ENCODE data around the gene LSS. TPM values are rescaled to one million over a fixed set of nuclear protein-coding genes. Genes with fewer than 3 reads are reported as not detected.
"Not testable (repeated sequence)": the region's sequence is repeated elsewhere in the genome, so short reads cannot be mapped to it uniquely, and the experiment has no call there.

The LSS gene
- total RNA-seq, 1 donor from 2014 or later, result 26.7 TPM

- peaks cover 9% of the 10 kb centered on the region for H3K36me3 Mint-ChIP-seq
- no peaks in the 10 kb centered on the region for H4K20me1 ChIP-seq (ENCODE audit: low read depth)
- H3K27ac Mint-ChIP-seq, result no peak overlapping the region
- no peaks in the 10 kb centered on the region for H3K27me3 ChIP-seq
- DNase-seq (ENCODE audit: low spot score), result no peak
- H3K4me1 Mint-ChIP-seq, result peaks cover 13% of the 10 kb centered on the region
- no peak for TF ChIP-seq CTCF (IDR thresholded peaks at IDR 0.05)
- TF ChIP-seq EZH2 (IDR thresholded peaks at IDR 0.05), result no peak
- TF ChIP-seq EZH2phosphoT487 (IDR thresholded peaks at IDR 0.05), result no peak
- no peak overlapping the region for H3K4me2 ChIP-seq
- H3K27ac ChIP-seq, result no peak overlapping the region
- H3F3A ChIP-seq (ENCODE audit: low read depth), result no peaks in the 10 kb centered on the region
- peaks cover 3% of the 10 kb centered on the region for H3K27me3 Mint-ChIP-seq (ENCODE audit: insufficient read depth, low read depth)
- no peak overlapping the region for H3K4me3 Mint-ChIP-seq
- H3K9ac ChIP-seq, result no peak overlapping the region
- peaks cover 39% of the 10 kb centered on the region for H3K9me3 Mint-ChIP-seq
- H3K4me1 ChIP-seq, result no peaks in the 10 kb centered on the region
- H3K9me3 ChIP-seq (ENCODE audit: low read depth), result no peaks in the 10 kb centered on the region
- no peaks in the 10 kb centered on the region for H3K36me3 ChIP-seq
- H2AFZ ChIP-seq (replicated peaks), result no peak overlapping the region
- H3K4me3 ChIP-seq, result no peak overlapping the region
- H3K79me2 ChIP-seq (ENCODE audit: low read depth), result peaks cover 33% of the 10 kb centered on the region
Measured at GRCh38 chr21:46171996-46172862, 56.3 kb downstream of the LSS start.

GRCh38 chr21:46171585-46171984 lies 57.0 kb downstream of the LSS start:
- peaks cover 27% of the 10 kb centered on the region for H3K79me2 ChIP-seq (ENCODE audit: low read depth)
- H3K36me3 Mint-ChIP-seq, result peaks cover 9% of the 10 kb centered on the region
- H3K27ac ChIP-seq, result no peak overlapping the region
- H3K27me3 Mint-ChIP-seq (ENCODE audit: insufficient read depth, low read depth), result peaks cover 3% of the 10 kb centered on the region
- no peaks in the 10 kb centered on the region for H3K4me1 ChIP-seq
- TF ChIP-seq EZH2 (IDR thresholded peaks at IDR 0.05) (no peak), CTCF (IDR thresholded peaks at IDR 0.05) (no peak), EZH2phosphoT487 (IDR thresholded peaks at IDR 0.05) (no peak)
- no peaks in the 10 kb centered on the region for H3K9me3 ChIP-seq (ENCODE audit: low read depth)
- no peak overlapping the region for H3K9ac ChIP-seq
- no peak overlapping the region for H3K4me3 Mint-ChIP-seq
- DNase-seq (ENCODE audit: low spot score), result no peak
- no peak overlapping the region for H2AFZ ChIP-seq (replicated peaks)
- H3K4me2 ChIP-seq, result no peak overlapping the region
- no peak overlapping the region for H3K4me3 ChIP-seq
- H3K36me3 ChIP-seq, result no peaks in the 10 kb centered on the region
- H3K4me1 Mint-ChIP-seq, result peaks cover 13% of the 10 kb centered on the region
- peaks cover 33% of the 10 kb centered on the region for H3K9me3 Mint-ChIP-seq
- peak overlapping the region; percentile 22 for H3K27ac Mint-ChIP-seq
- no peaks in the 10 kb centered on the region for H3F3A ChIP-seq (ENCODE audit: low read depth)
- H3K27me3 ChIP-seq, result no peaks in the 10 kb centered on the region
- no peaks in the 10 kb centered on the region for H4K20me1 ChIP-seq (ENCODE audit: low read depth)

GRCh38 chr21:46170436-46171193 lies 58.0 kb downstream of the LSS start:
- not testable (repeated sequence) for H3K4me2 ChIP-seq; H3K27ac ChIP-seq; H3K27me3 ChIP-seq; DNase-seq (ENCODE audit: low spot score); H3K9ac ChIP-seq; H3K27me3 Mint-ChIP-seq (ENCODE audit: insufficient read depth, low read depth); H3K4me1 ChIP-seq; H3K36me3 ChIP-seq; H3F3A ChIP-seq (ENCODE audit: low read depth); H3K4me3 ChIP-seq; H4K20me1 ChIP-seq (ENCODE audit: low read depth); H3K9me3 ChIP-seq (ENCODE audit: low read depth); H2AFZ ChIP-seq (replicated peaks)
- H3K79me2 ChIP-seq (ENCODE audit: low read depth), result peaks cover 17% of the 10 kb centered on the region
- peaks cover 13% of the 10 kb centered on the region for H3K4me1 Mint-ChIP-seq
- H3K36me3 Mint-ChIP-seq, result peaks cover 11% of the 10 kb centered on the region
- H3K4me3 Mint-ChIP-seq, result peak overlapping the region; percentile 74
- H3K9me3 Mint-ChIP-seq, result peaks cover 24% of the 10 kb centered on the region
- peak overlapping the region; percentile 79 for H3K27ac Mint-ChIP-seq

Data from neural progenitor cell (in vitro differentiated cells).